Motor neuron (in vitro differentiated cells): ENCODE measurements around the gene ZNF274. TPM values are rescaled to one million over a fixed set of nuclear protein-coding genes. Genes with fewer than 3 reads are reported as not detected.

Source experiments
- total RNA-seq, 8 experiments: library from RNA; unstranded; fragments of 300-600 nt; gene quantifications; 2 replicates each; pipeline versions ENCODE4 v1.2.3 to v1.2.4, GENCODE V29; 2022

ZNF274 gene
- total RNA-seq, 8 experiments from 2014 or later: 17.0 to 40.6 (median 28.2) TPM

Other genes with a start within 250 kb of the ZNF274 start
- gene ZNF418, start 247.7 kb upstream of the ZNF274 start, total RNA-seq: 10 to 100 TPM in 5 of 8 experiments, 1 to 10 TPM in 3; 2.4 to 15.3 (median 11.8) TPM
- gene ZNF256, start 235.4 kb upstream of the ZNF274 start, total RNA-seq: 1 to 10 TPM; 3.6 to 9.1 (median 5.4) TPM
- 1 to 10 TPM in 1 of 8 experiments, under 1 TPM in 5, not detected in 2; 0.27 to 2.1 (median 0.45) TPM for gene C19orf18, start 208.5 kb upstream of the ZNF274 start, total RNA-seq
- gene ZNF606, start 180.2 kb upstream of the ZNF274 start, total RNA-seq: 10 to 100 TPM in 6 of 8 experiments, 1 to 10 TPM in 2; 7.1 to 28.2 (median 20.2) TPM
- 1 to 10 TPM in 5 of 8 experiments, under 1 TPM in 1, not detected in 2; 0.46 to 9.4 (median 8.1) TPM for gene ZSCAN1, start 149.0 kb upstream of the ZNF274 start, total RNA-seq
- 1 to 10 TPM in 6 of 8 experiments, under 1 TPM in 2; 0.09 to 6.6 (median 2.4) TPM for gene ZNF135, start 123.8 kb upstream of the ZNF274 start, total RNA-seq
- 100 to 1,000 TPM in 4 of 8 experiments, 10 to 100 TPM in 2, 1 to 10 TPM in 2; 7.9 to 170 (median 103) TPM for gene ZSCAN18, start 84.8 kb upstream of the ZNF274 start, total RNA-seq
- 10 to 100 TPM in 5 of 8 experiments, 1 to 10 TPM in 3; 4.3 to 23.2 (median 16.1) TPM for gene ZNF329, start 32.3 kb upstream of the ZNF274 start, total RNA-seq
- gene ZNF544, start 45.9 kb downstream of the ZNF274 start, total RNA-seq: 10 to 100 TPM; 23.7 to 63.5 (median 40.8) TPM
- gene ZNF8, start 95.9 kb downstream of the ZNF274 start, total RNA-seq: 10 to 100 TPM in 5 of 8 experiments, 1 to 10 TPM in 3; 5.7 to 15.7 (median 10.6) TPM
- gene ERVK3-1, start 122.3 kb downstream of the ZNF274 start, total RNA-seq: 10 to 100 TPM; 38.0 to 72.5 (median 53.6) TPM
- gene ZSCAN22, start 143.9 kb downstream of the ZNF274 start, total RNA-seq: 1 to 10 TPM; 2.0 to 4.1 (median 3.3) TPM
- gene A1BG, start 170.4 kb downstream of the ZNF274 start, total RNA-seq: 10 to 100 TPM in 6 of 8 experiments, 1 to 10 TPM in 1, not detected in 1; 4.4 to 84.0 (median 63.6) TPM
- 10 to 100 TPM in 1 of 8 experiments, 1 to 10 TPM in 5, under 1 TPM in 2; 0.61 to 10.2 (median 5.3) TPM for gene ZNF497, start 179.7 kb downstream of the ZNF274 start, total RNA-seq
- gene ZNF837, start 198.0 kb downstream of the ZNF274 start, total RNA-seq: 1 to 10 TPM; 1.1 to 3.2 (median 1.6) TPM
- 1,000 to 10,000 TPM; 1,054 to 2,751 (median 1,702) TPM for gene RPS5, start 204.2 kb downstream of the ZNF274 start, total RNA-seq
- gene RNF225, start 212.6 kb downstream of the ZNF274 start, total RNA-seq: not detected
- gene ZNF584, start 225.6 kb downstream of the ZNF274 start, total RNA-seq: 10 to 100 TPM; 15.1 to 23.3 (median 17.5) TPM